Mesendoderm (in vitro differentiated cells): Measurements from ENCODE around the gene CMKLR1.

Source experiments
- DNase-seq: peaks from one replicate; pipeline ENCODE4 v3.0.0; 2013
- H2AK5ac ChIP-seq: 2 replicates; pipeline ENCODE4 v1.6.1; 2013; ENCODE audit warnings: low read length, inconsistent platforms
- H2BK120ac ChIP-seq: 2 replicates; pipeline ENCODE4 v1.6.1; 2013; ENCODE audit warnings: low read depth, mild to moderate bottlenecking, low read length, moderate library complexity, mixed read lengths
- H2BK15ac ChIP-seq: replicated peaks from 2 replicates; pipeline ENCODE4 v1.6.1; 2013; ENCODE audit warnings: low read depth, mild to moderate bottlenecking, moderate library complexity
- H2BK5ac ChIP-seq: 2 replicates; pipeline ENCODE4 v1.6.1; 2013; ENCODE audit warnings: low read length, inconsistent platforms
- H3K18ac ChIP-seq: 2 replicates; pipeline ENCODE4 v1.6.1; 2013; ENCODE audit warnings: mild to moderate bottlenecking, low read length, mixed read lengths
- H3K23ac ChIP-seq: one replicate; pipeline ENCODE4 v1.6.1; 2013; ENCODE audit warnings: low read length
- H3K27ac ChIP-seq: 2 replicates; pipeline ENCODE4 v1.5.1; 2013; ENCODE audit warnings: low read depth, mild to moderate bottlenecking, inconsistent platforms, low read length, moderate library complexity
- H3K27me3 ChIP-seq: 2 replicates; pipeline ENCODE4 v1.6.1; 2013; ENCODE audit warnings: low read length, control low read depth, mild to moderate bottlenecking, inconsistent platforms; ENCODE audit not compliant: insufficient read depth, poor library complexity
- H3K36me3 ChIP-seq: 2 replicates; pipeline ENCODE4 v1.6.1; 2013; ENCODE audit warnings: low read length, inconsistent platforms; ENCODE audit not compliant: control insufficient read depth, insufficient read depth
- H3K4ac ChIP-seq: one replicate; pipeline ENCODE4 v1.6.1; 2013; ENCODE audit warnings: low read depth, mild to moderate bottlenecking, low read length, moderate library complexity
- H3K4me1 ChIP-seq: 2 replicates; pipeline ENCODE4 v1.6.1; 2013; ENCODE audit warnings: low read depth, low read length, inconsistent platforms; ENCODE audit not compliant: control insufficient read depth
- H3K4me2 ChIP-seq: 2 replicates; pipeline ENCODE4 v1.6.1; 2013; ENCODE audit warnings: low read length
- H3K4me3 ChIP-seq: 2 replicates; pipeline ENCODE4 v1.5.1; 2013; ENCODE audit warnings: mild to moderate bottlenecking, low read length
- H3K56ac ChIP-seq: one replicate; pipeline ENCODE4 v1.6.1; 2013; ENCODE audit warnings: low read length
- H3K79me1 ChIP-seq: 2 replicates; pipeline ENCODE4 v1.6.1; 2013; ENCODE audit warnings: low read length, inconsistent platforms
- H3K79me2 ChIP-seq: 2 replicates; pipeline ENCODE4 v1.6.1; 2013; ENCODE audit warnings: mild to moderate bottlenecking, low read length; ENCODE audit not compliant: control insufficient read depth, insufficient read depth
- H3K9ac ChIP-seq: 2 replicates; pipeline ENCODE4 v1.6.1; 2013; ENCODE audit warnings: low read length, inconsistent platforms
- H4K5ac ChIP-seq: one replicate; pipeline ENCODE4 v1.6.1; 2013; ENCODE audit warnings: low read length
- H4K8ac ChIP-seq: one replicate; pipeline ENCODE4 v1.6.1; 2013; ENCODE audit warnings: low read depth, mild to moderate bottlenecking, control low read depth, low read length, moderate library complexity
- WGBS: extraction: QIAGEN DNeasy Blood & Tissue Kit; methylation state at CpG from one replicate; pipeline ENCODE4 v1.1.7; 2013; ENCODE audit warnings: low lambda C conversion rate, missing lambda C conversion rate; ENCODE audit not compliant: insufficient coverage; ENCODE audit errors: extremely low coverage; 5-methylcytosine and 5-hydroxymethylcytosine counted together

CMKLR1 gene

DNA sequence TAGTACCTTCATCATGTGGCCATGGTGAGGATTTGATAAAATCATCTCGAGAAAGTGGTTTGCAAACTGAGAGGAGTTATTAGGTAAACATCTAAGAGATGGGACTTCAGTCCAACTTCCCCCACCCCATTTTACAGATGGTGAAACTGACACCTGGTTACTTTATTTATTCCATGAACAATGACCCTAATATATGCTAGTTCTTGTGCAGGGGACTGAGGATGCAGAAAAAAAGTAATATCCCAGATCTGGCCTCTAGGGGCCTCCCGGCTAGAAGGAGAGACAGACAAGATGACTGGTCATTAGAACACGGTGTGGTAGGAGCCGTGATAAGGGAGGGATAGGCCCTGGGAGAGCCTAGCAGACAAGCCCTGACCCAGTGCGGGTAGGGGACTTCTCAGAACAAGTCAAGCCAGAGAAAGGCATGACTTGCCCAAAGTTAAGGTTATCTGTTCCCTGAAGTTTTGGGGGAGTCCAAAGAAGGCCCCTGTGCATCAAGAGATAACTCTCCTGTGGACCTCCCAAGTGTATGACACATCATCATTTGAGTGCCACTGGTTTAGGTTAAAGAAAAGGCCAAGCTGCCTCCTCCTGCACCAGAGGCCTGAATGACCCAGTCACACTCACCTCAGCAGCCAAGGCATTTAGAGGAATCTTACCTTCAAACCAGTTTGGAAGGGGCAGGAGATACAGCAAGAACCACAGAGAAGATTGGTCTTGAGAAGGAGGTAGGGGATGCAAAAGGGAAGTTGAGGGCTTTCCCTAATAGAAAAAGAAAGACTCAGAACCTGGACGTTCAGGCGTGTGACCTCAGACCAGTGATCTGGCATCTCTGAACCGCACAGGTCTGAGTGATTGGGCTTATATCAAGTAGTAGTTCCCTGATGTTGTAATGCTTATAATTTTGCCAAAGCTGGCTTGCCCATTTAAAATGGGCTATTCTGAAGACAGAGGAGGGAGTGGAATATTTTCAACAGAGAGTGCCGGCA is 1.6 kb downstream of the CMKLR1 start:
- H3K56ac ChIP-seq, result peak overlapping the region; percentile 42
- H3K27ac ChIP-seq, result no peak overlapping the region
- H3K4me2 ChIP-seq, result no peak overlapping the region
- H3K36me3 ChIP-seq, result no peaks in the 10 kb centered on the region
- no peaks in the 10 kb centered on the region for H3K27me3 ChIP-seq
- no peak overlapping the region for H4K5ac ChIP-seq
- H2BK15ac ChIP-seq, result no peak overlapping the region
- no peaks in the 10 kb centered on the region for H3K79me1 ChIP-seq
- no peak overlapping the region for H2AK5ac ChIP-seq
- no peaks in the 10 kb centered on the region for H3K79me2 ChIP-seq
- no peak overlapping the region for H3K4ac ChIP-seq
- peak overlapping the region; percentile 24 for H3K9ac ChIP-seq
- no peak overlapping the region for H2BK5ac ChIP-seq
- H4K8ac ChIP-seq, result no peak overlapping the region
- H2BK120ac ChIP-seq, result no peak overlapping the region
- no peak overlapping the region for H3K23ac ChIP-seq
- no peak overlapping the region for H3K18ac ChIP-seq
- peaks cover 4% of the 10 kb centered on the region for H3K4me1 ChIP-seq
- H3K4me3 ChIP-seq, result no peak overlapping the region
- DNase-seq, result peak; percentile 85
- no CpG with 5 or more reads among the region's 9 CpGs for WGBS

- H3K36me3 ChIP-seq, result no peaks in the 10 kb centered on the region
- H3K27ac ChIP-seq, result no peak overlapping the region
- no peaks in the 10 kb centered on the region for H3K27me3 ChIP-seq
- peak overlapping the region; percentile 27 for H2AK5ac ChIP-seq
- no peaks in the 10 kb centered on the region for H3K79me2 ChIP-seq
- no peak overlapping the region for H3K4me2 ChIP-seq
- H4K8ac ChIP-seq, result no peak overlapping the region
- H3K79me1 ChIP-seq, result no peaks in the 10 kb centered on the region
- no peak overlapping the region for H2BK120ac ChIP-seq
- H3K56ac ChIP-seq, result no peak overlapping the region
- no CpG with 5 or more reads among the region's 4 CpGs for WGBS
- no peak overlapping the region for H3K4ac ChIP-seq
- H3K4me1 ChIP-seq, result peaks cover 4% of the 10 kb centered on the region
- no peak overlapping the region for H3K9ac ChIP-seq
- no peak overlapping the region for H3K23ac ChIP-seq
- H3K18ac ChIP-seq, result no peak overlapping the region
- H2BK5ac ChIP-seq, result no peak overlapping the region
- H2BK15ac ChIP-seq, result no peak overlapping the region
- H4K5ac ChIP-seq, result no peak overlapping the region
- DNase-seq, result no peak
- no peak overlapping the region for H3K4me3 ChIP-seq
Measured at GRCh38 chr12:108335349-108336119, 3.6 kb downstream of the CMKLR1 start.

DNA sequence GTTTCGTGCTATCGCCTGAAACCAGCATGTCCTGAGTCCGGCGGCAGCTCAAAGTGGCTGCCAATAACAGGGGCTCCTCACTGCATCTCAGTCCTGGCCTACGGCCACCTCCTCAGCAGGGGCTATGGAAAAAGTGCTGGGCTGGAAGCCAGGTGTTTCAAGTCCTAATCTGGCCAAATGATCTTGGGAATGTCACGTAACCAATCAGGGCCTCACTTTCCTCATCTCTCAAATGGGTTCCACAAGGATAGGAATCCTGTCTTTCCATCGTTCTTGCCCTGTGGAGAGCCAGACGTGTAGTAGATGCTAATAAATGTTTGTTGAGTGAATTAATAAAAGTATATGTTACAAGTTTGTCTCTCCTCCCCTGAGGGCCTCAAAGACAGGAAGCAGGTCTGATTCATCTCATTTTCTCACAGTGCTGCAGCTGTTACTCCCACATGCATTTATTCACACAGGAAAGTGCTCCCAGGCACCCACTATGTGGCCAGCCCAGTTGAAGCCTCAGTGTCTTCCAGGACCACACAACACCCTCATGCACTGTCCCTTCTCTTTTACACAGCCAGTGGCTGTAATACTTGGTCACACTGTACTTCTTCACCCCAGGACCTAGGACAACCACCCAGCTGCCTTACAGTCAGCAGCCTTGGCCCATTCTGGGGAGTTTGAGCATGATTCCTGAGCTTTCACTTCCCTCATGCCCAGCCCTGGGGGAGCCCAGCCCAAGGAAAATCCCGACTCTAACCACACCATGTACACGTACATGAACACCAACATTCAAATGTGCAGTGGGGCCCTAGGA is 5.0 kb downstream of the CMKLR1 start:
- WGBS, result no CpG with 5 or more reads among the region's 10 CpGs
- no peak overlapping the region for H2AK5ac ChIP-seq

DNA sequence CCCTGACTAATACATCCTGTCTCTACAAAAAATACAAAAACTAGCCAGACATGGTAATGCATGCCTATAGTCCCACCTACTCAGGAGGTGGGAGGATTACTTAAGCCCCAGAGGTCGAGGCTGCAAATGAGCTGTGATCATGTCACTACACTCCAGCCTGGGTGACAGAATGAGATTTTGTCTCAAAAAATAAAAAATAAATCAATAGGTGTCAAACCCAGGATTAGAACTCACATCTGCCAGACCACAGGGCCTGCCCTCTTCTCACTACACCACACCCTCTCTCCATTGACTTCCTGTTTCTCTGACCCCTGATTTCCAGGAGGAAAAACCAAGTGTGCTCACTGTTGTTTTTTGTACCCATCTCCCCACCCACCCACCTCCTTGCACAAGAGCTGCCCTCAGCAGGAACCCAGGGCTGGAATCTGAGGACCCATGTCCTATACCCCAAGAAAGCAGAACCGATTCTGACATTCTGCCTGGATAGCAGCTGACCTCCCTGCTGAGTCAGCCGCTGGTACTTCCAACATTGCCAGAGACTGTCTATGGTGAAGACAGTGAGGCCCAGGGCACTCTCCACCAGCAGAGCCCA is 6.2 kb downstream of the CMKLR1 start:
- DNase-seq, result peak; percentile 19
- no peaks in the 10 kb centered on the region for H3K79me2 ChIP-seq
- no peaks in the 10 kb centered on the region for H3K79me1 ChIP-seq
- H3K4me1 ChIP-seq, result peaks cover 3% of the 10 kb centered on the region
- H3K4me2 ChIP-seq, result no peak overlapping the region
- no peak overlapping the region for H3K4me3 ChIP-seq
- H2AK5ac ChIP-seq, result no peak overlapping the region
- no peak overlapping the region for H4K8ac ChIP-seq
- no peak overlapping the region for H3K23ac ChIP-seq
- H3K36me3 ChIP-seq, result no peaks in the 10 kb centered on the region
- H2BK5ac ChIP-seq, result no peak overlapping the region
- H2BK15ac ChIP-seq, result no peak overlapping the region
- peak overlapping the region; percentile 35 for H3K56ac ChIP-seq
- peak overlapping the region; percentile 20 for H3K27ac ChIP-seq
- H3K9ac ChIP-seq, result peak overlapping the region; percentile 11
- peak overlapping the region; percentile 35 for H3K18ac ChIP-seq
- no CpG with 5 or more reads among the region's 3 CpGs for WGBS
- H3K4ac ChIP-seq, result peak overlapping the region; percentile 39
- no peak overlapping the region for H4K5ac ChIP-seq
- no peak overlapping the region for H2BK120ac ChIP-seq
- H3K27me3 ChIP-seq, result no peaks in the 10 kb centered on the region

More for the DNA sequence above, 5.0 kb downstream of the CMKLR1 start:
- Histone ChIP-seq H4K5ac (no peak overlapping the region), H3K56ac (no peak overlapping the region), H3K79me1 (no peaks in the 10 kb centered on the region), H3K36me3 (no peaks in the 10 kb centered on the region), H3K18ac (no peak overlapping the region), H3K27me3 (no peaks in the 10 kb centered on the region), H3K4ac (no peak overlapping the region), H3K23ac (no peak overlapping the region), H3K27ac (no peak overlapping the region), H2BK5ac (no peak overlapping the region), H3K79me2 (no peaks in the 10 kb centered on the region), H3K4me1 (peaks cover 3% of the 10 kb centered on the region), H2BK120ac (no peak overlapping the region), H3K4me2 (no peak overlapping the region), H3K9ac (no peak overlapping the region), H4K8ac (no peak overlapping the region), H3K4me3 (no peak overlapping the region), H2BK15ac (no peak overlapping the region)
- DNase-seq, result peak; percentile 21

DNA sequence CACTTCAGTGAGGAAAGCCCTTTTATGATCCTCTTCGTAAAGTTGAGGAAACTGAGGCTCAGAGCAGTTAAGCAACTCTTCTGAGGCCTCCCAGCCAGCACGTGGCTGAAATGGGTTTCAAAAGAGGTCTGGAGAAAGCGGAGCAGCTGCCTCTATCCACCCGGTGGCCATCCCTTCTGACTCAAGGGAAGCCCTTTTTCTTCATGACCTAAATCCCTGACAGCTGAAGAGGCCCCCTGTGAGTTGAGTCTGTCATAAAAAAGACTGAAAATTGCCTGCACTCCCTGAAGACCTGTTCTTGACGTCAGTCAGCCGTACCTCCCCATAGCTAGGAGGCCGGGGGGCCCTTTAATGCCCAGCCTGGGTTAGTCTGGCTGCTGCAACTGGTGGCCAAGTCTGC is 10.7 kb downstream of the CMKLR1 start:
- DNase-seq, result no peak
- no CpG with 5 or more reads among the region's 7 CpGs for WGBS
- H3K27ac ChIP-seq, result no peak overlapping the region

More for the DNA sequence above, 10.7 kb downstream of the CMKLR1 start:
- Histone ChIP-seq H2BK120ac (no peak overlapping the region), H4K5ac (no peak overlapping the region), H3K4me3 (no peak overlapping the region), H3K23ac (no peak overlapping the region), H3K4ac (no peak overlapping the region), H3K4me2 (no peak overlapping the region), H2AK5ac (no peak overlapping the region), H3K79me1 (no peaks in the 10 kb centered on the region), H2BK15ac (no peak overlapping the region), H3K18ac (no peak overlapping the region), H3K27me3 (no peaks in the 10 kb centered on the region), H3K9ac (no peak overlapping the region), H2BK5ac (no peak overlapping the region), H4K8ac (no peak overlapping the region), H3K36me3 (no peaks in the 10 kb centered on the region), H3K4me1 (peaks cover 3% of the 10 kb centered on the region), H3K56ac (no peak overlapping the region), H3K79me2 (no peaks in the 10 kb centered on the region)
